Measurements from ENCODE around the gene C1QTNF12. TPM values are rescaled to one million over a fixed set of nuclear protein-coding genes. Genes with fewer than 3 reads are reported as not detected.

Gene C1QTNF12
- total RNA-seq, 2 donors from 2014 or later, result not detected

- no peak overlapping the region for H3K4me3 ChIP-seq
- H3K27me3 ChIP-seq, result no peaks in the 10 kb centered on the region
- H3K4me1 ChIP-seq, result peaks cover 0 to 51% of the 10 kb centered on the region in 2 donors
- H3K36me3 ChIP-seq, result peaks cover 35% of the 10 kb centered on the region
- no peak for TF ChIP-seq CTCF (IDR thresholded peaks at IDR 0.05)
- no peak overlapping the region for H3K27ac ChIP-seq
- no peaks in the 10 kb centered on the region for H3K9me3 ChIP-seq
- no peak for DNase-seq (ENCODE audit: low spot score)
Measured at GRCh38 chr1:1228187-1228586, 18.3 kb downstream of the C1QTNF12 start.

GRCh38 chr1:1227386-1227785 is 19.1 kb downstream of the C1QTNF12 start:
- Histone ChIP-seq H3K4me1 (peaks cover 0 to 43% of the 10 kb centered on the region in 2 donors), H3K27ac (no peak overlapping the region), H3K4me3 (no peak overlapping the region), H3K27me3 (no peaks in the 10 kb centered on the region), H3K9me3 (no peaks in the 10 kb centered on the region), H3K36me3 (peaks cover 43% of the 10 kb centered on the region)
- no peak for TF ChIP-seq CTCF (IDR thresholded peaks at IDR 0.05)
- DNase-seq (ENCODE audit: low spot score), result no peak

- Histone ChIP-seq H3K36me3 (peaks cover 49% of the 10 kb centered on the region), H3K9me3 (no peaks in the 10 kb centered on the region), H3K27me3 (no peaks in the 10 kb centered on the region), H3K27ac (no peak overlapping the region), H3K4me1 (peaks cover 0 to 48% of the 10 kb centered on the region in 2 donors), H3K4me3 (no peak overlapping the region)
- TF ChIP-seq CTCF (IDR thresholded peaks at IDR 0.05), result no peak
- DNase-seq (ENCODE audit: low spot score), result no peak
Measured at GRCh38 chr1:1226566-1227362, 19.8 kb downstream of the C1QTNF12 start.

- no peak overlapping the region for H3K27ac ChIP-seq
- no peaks in the 10 kb centered on the region for H3K9me3 ChIP-seq
- no peak for TF ChIP-seq CTCF (IDR thresholded peaks at IDR 0.05)
- H3K27me3 ChIP-seq, result no peaks in the 10 kb centered on the region
- no peak overlapping the region for H3K4me3 ChIP-seq
- peaks cover 57% of the 10 kb centered on the region for H3K36me3 ChIP-seq
- no peak for DNase-seq (ENCODE audit: low spot score)
- peaks cover 0 to 46% of the 10 kb centered on the region in 2 donors for H3K4me1 ChIP-seq
Measured at GRCh38 chr1:1225913-1226312, 20.6 kb downstream of the C1QTNF12 start.

GRCh38 chr1:1225238-1225845 is 21.2 kb downstream of the C1QTNF12 start:
- no peak overlapping the region for H3K4me3 ChIP-seq
- no peak overlapping the region for H3K27ac ChIP-seq
- H3K36me3 ChIP-seq, result peaks cover 63% of the 10 kb centered on the region
- H3K4me1 ChIP-seq, result peaks cover 0 to 40% of the 10 kb centered on the region in 2 donors
- no peak for TF ChIP-seq CTCF (IDR thresholded peaks at IDR 0.05)
- H3K27me3 ChIP-seq, result no peaks in the 10 kb centered on the region
- DNase-seq (ENCODE audit: low spot score), result no peak
- no peaks in the 10 kb centered on the region for H3K9me3 ChIP-seq
